MG63 (cell line): ENCODE data around the gene DBX1. TPM values are rescaled to one million over a fixed set of nuclear protein-coding genes. Genes with fewer than 3 reads are reported as not detected.

Experiments used
- DNase-seq: peaks from one replicate; pipeline ENCODE4 v3.0.0-alpha.2; 2020
- H3K27me3 ChIP-seq: fragments of 250-450 bp; sonication (Bioruptor Pico); 2 replicates; pipeline ENCODE4 v1.5.1; 2020; ENCODE audit warnings: mild to moderate bottlenecking, moderate library complexity
- H3K36me3 ChIP-seq: fragments of 250-450 bp; sonication (Bioruptor Pico); 2 replicates; pipeline ENCODE4 v1.5.1; 2020; ENCODE audit warnings: mild to moderate bottlenecking, moderate library complexity
- H3K4me3 ChIP-seq: fragments of 250-450 bp; sonication (Bioruptor Pico); 2 replicates; pipeline ENCODE4 v1.5.1; 2020; ENCODE audit warnings: mild to moderate bottlenecking, moderate library complexity
- H3K9me3 ChIP-seq: fragments of 250-450 bp; sonication (Bioruptor Pico); 2 replicates; pipeline ENCODE4 v1.5.1; 2020; ENCODE audit warnings: mild to moderate bottlenecking, moderate library complexity
- total RNA-seq: library from RNA; depleted of rRNA; stranded (reverse); fragments of >200 nt; shearing (Covaris generic); gene quantifications from 2 replicates; pipeline ENCODE4 v1.2.3, GENCODE V29; 2014; ENCODE audit warnings: low replicate concordance

The DBX1 gene
- total RNA-seq, 1 experiment from 2014 or later, result not detected

DNA sequence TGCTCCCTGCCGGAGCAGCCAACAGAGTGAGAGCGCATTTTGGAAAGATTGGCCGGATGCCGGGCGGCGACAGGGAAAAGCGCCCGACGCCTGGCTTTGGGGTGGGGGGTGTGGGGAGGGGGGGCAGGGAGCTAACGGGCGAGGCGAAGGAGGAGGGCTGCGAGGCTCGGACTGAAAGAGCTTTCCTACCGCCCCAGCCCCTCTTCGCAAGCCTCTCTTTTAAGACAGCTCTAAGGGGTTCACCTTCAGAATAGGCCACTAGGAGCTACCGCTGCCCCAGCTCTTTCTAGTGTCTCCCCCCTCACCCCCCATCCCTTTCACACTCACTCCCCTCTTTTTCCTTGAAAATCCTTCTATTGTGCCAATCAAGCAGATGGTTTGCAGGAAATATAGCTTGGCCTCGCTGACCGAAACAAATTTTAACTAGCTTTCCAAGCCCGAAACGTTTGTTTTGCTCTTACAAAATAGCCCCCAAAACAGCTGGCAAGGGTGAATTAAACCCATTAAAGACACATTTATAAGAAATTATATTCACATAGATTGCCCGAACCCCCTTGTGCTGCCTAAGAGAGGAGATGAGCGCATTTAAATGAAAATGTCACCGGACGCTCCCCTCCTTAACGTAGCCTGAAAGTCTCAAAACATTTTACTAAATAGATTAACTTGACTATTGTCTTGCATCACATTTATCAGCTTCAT is 3.7 kb upstream of the DBX1 start:
- Histone ChIP-seq H3K4me3 (no peak overlapping the region), H3K9me3 (no peaks in the 10 kb centered on the region), H3K27me3 (peaks cover 39% of the 10 kb centered on the region), H3K36me3 (no peaks in the 10 kb centered on the region)
- DNase-seq, result no peak

GRCh38 chr11:20162824-20163782 is 2.8 kb upstream of the DBX1 start:
- no peaks in the 10 kb centered on the region for H3K36me3 ChIP-seq

GRCh38 chr11:20161923-20162744 is 1.9 kb upstream of the DBX1 start:
- Histone ChIP-seq H3K27me3 (peaks cover 55% of the 10 kb centered on the region), H3K9me3 (no peaks in the 10 kb centered on the region), H3K4me3 (no peak overlapping the region), H3K36me3 (no peaks in the 10 kb centered on the region)
- no peak for DNase-seq

More at GRCh38 chr11:20162824-20163782, 2.8 kb upstream of the DBX1 start:
- Histone ChIP-seq H3K27me3 (peaks cover 47% of the 10 kb centered on the region), H3K9me3 (no peaks in the 10 kb centered on the region), H3K4me3 (peak overlapping the region; percentile 11; the same call in 1 of the 2 replicates)
- peak; percentile 32 for DNase-seq

- Histone ChIP-seq H3K9me3 (no peaks in the 10 kb centered on the region), H3K27me3 (peaks cover 63% of the 10 kb centered on the region), H3K36me3 (no peaks in the 10 kb centered on the region), H3K4me3 (no peak overlapping the region)
- peak; percentile 24 for DNase-seq
These were observed 1.1 kb upstream of the DBX1 start for GRCh38 chr11:20161230-20161918.

DNA sequence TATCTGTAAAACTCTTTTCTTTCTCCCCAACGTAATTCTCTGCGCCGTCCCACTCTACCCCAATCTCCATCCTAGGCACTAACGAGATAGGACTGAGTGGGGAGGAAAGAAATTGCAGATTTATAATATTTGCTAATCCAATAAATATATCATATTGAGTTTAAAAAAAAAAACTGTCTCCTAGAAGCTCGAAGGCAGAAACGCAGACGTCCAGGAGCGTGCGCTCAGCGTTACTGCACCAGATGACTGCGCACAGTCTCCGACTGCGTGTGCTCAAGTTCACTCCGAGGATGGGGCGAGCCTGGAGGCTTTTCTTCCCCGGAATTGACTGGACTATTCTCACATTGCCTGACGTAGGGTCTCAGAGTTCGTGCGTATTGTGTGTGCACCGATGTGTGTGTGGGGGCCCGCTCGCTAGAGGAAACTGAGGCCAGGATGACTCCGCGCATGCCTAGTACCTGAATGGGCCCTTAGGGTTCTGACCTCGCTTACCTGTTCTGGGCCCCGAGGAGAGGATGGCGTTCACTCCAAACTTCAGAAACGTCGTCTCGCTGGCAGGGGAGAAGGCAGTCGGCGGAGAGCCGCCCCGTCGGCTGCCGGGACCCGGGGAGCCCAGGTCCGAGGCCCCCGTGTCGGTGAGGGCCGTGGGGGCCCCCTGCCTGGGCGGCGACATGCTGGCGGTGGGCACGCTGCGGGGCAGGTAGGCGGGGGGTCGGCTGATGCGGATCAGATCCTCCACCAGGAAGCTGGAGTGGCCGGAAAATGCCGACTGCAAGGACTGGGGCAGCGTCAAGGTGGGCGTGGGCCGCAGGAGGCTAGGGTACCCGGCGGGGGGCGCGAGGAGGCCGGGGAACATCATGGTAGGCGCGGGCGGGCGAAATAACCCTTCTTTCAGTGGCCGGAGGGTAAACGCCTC is 551 bp downstream of the DBX1 start:
- no peak for DNase-seq
- Histone ChIP-seq H3K9me3 (no peaks in the 10 kb centered on the region), H3K4me3 (no peak overlapping the region), H3K36me3 (no peaks in the 10 kb centered on the region), H3K27me3 (peaks cover 74% of the 10 kb centered on the region)

DNA sequence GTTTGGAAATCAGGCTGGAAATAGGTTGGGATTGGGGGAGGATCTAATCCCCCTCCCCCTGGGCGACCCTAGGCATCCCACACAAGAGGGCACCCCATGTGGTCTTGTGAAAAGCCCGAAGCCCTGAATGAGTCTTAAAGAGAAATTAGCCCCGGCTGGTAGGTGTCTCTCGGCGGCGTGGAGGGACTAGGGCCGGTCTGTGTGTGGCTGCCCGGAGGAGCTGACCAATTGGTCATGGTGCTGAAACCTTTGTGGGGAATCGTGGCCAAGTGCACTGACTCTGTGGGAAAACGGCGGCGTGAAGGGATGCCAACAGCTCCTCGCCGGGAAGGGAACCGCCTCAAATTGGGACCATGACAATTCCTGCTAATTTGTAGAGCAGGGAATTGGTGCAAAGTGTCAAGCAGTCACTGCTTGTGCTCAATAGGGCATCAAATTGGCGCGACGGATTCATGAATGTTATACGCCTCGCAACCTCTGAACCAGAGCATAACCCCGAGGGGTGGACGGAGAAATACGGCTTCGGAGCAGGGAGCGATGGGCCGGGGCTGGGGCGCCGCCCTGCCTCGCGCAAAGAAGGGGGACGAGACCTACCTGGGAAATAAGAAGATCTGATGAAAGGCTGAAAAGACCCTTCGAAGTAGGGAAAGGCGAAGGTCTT is 1.5 kb downstream of the DBX1 start:
- Histone ChIP-seq H3K27me3 (peaks cover 74% of the 10 kb centered on the region), H3K9me3 (no peaks in the 10 kb centered on the region), H3K36me3 (no peaks in the 10 kb centered on the region), H3K4me3 (no peak overlapping the region)
- peak; percentile 40 for DNase-seq

GRCh38 chr11:20157728-20158127 is 2.5 kb downstream of the DBX1 start:
- no peak for DNase-seq
- peaks cover 66% of the 10 kb centered on the region for H3K27me3 ChIP-seq
- no peaks in the 10 kb centered on the region for H3K36me3 ChIP-seq
- H3K4me3 ChIP-seq, result no peak overlapping the region
- no peaks in the 10 kb centered on the region for H3K9me3 ChIP-seq

- Histone ChIP-seq H3K4me3 (no peak overlapping the region), H3K9me3 (no peaks in the 10 kb centered on the region), H3K27me3 (peaks cover 61% of the 10 kb centered on the region), H3K36me3 (no peaks in the 10 kb centered on the region)
- no peak for DNase-seq
These were observed 3.2 kb downstream of the DBX1 start for GRCh38 chr11:20156876-20157613.

DNA sequence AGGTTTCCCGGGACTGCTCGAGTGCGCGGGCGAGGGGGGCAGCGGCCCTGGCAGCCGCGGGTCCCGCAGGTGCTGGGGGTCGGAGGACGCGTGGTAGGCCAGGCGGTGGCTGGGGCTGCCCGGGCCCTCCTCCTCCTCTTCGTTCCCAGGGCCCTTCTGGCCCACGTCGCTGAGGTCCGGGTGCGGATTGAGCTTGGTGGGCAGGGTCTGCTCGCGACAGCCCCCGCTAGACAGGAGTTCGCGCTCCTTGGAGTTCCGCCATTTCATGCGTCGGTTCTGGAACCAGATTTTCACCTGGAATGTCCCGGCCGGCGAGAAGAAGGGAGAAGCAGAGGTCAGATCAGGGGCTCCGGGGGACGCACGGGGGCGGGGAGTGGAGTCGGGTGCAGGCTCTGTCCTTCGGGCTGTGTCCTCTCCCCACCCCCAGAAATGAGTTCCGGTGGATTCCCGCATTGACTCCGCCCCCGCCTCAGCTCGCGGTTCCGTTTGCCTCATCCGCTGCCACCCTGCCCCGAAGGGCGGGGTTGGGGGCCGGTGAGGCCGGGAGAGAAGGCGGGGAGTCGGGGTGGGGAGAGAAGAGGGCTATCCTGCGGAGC is 3.9 kb downstream of the DBX1 start:
- Histone ChIP-seq H3K27me3 (peaks cover 54% of the 10 kb centered on the region), H3K9me3 (no peaks in the 10 kb centered on the region), H3K4me3 (no peak overlapping the region), H3K36me3 (no peaks in the 10 kb centered on the region)
- no peak for DNase-seq

DNA sequence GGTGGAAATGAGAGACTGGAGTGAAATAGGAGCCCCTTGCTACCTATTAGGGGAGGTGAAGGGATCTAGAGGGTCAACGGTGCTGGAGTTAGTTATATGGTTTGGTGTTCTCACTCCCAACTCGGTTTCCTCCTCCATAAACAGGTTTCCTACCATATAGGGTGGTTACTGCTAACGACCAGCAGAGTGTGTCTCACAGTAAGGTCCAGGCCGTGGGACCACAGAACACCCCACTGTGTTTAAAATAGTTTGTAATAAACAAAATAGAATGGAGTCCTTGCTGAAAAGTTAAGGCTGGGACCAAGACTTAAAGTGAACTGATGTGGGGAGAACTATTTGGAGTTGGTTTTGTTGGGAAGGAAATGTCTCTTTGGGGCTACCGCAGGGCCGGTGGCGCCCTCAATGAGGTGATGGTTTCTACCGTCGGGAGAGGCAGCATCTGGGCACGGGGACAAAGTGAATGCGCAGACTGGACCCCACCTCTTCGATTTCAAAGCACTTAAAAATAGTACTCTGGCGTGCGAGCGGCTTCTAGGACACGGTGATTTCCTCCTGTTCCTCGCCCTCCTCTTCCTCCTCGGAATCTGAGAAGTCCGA is 4.5 kb downstream of the DBX1 start:
- DNase-seq, result no peak
- Histone ChIP-seq H3K4me3 (no peak overlapping the region), H3K9me3 (no peaks in the 10 kb centered on the region), H3K27me3 (peaks cover 48% of the 10 kb centered on the region), H3K36me3 (no peaks in the 10 kb centered on the region)

DNA sequence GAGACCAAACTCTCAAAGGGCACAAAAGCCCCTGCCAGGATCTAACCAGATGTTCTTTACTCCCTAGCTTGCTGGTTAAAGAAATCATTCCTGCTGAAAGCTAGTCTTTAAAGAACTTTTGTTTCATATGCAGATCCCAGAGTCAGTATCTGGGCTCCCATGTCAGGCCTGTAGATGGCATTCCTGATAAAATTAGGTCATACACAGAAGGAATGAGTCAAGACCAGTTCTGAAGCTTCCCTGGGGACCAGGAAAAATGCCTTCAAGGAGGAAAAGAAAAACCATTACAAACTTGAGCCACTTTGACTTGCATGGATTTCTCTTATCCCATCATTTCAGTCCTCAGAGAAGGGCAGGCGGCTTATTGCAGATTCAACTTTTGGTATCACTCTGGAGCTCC is 5.9 kb downstream of the DBX1 start:
- no peak overlapping the region for H3K4me3 ChIP-seq
- no peaks in the 10 kb centered on the region for H3K36me3 ChIP-seq
- DNase-seq, result no peak
- peaks cover 38% of the 10 kb centered on the region for H3K27me3 ChIP-seq
- no peaks in the 10 kb centered on the region for H3K9me3 ChIP-seq

GRCh38 chr11:20138707-20139106 is 21.6 kb downstream of the DBX1 start:
- Histone ChIP-seq H3K27me3 (no peaks in the 10 kb centered on the region), H3K9me3 (no peaks in the 10 kb centered on the region), H3K36me3 (no peaks in the 10 kb centered on the region), H3K4me3 (no peak overlapping the region)
- DNase-seq, result no peak

- Histone ChIP-seq H3K36me3 (no peaks in the 10 kb centered on the region), H3K9me3 (no peaks in the 10 kb centered on the region), H3K4me3 (no peak overlapping the region), H3K27me3 (no peaks in the 10 kb centered on the region)
- no peak for DNase-seq
These were observed 22.6 kb downstream of the DBX1 start for GRCh38 chr11:20137637-20138036.
